ENCODE results near the gene VWA8.

VWA8 gene

DNA sequence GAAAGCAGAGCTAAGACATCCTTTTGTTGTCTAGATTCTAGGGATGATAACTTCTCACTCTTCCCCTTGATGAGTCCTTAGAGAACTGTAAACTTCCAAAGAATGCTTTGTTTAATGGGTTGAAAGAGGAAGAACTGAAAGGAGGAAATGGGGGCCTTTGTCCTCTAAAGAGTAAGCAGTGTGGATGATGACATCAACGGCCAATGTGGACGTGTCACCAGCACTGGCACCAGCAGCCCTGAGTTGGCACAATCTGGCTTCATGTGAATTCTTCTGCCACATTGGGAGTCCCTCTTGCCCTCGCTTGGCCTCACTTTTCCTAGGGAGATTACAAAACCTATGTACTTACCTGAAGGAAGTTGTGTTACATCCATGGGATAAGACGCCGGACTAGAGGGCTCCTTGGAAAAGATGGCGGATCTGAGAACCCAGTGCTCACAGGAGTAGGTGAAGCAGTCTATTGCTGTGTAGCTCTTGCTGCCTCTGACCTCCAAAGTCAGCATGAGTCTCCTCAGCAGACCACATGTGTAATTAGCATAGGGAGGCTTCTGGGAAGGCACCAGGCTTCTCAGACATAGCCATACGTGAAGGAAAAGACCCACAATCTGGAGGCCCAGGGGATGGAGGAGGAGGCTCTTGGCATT lies 440.8 kb downstream of the VWA8 start:
- Histone ChIP-seq H3K4me3 (ENCODE audit: low read length) (no peak overlapping the region), H3K9me3 (ENCODE audit: control insufficient read depth, insufficient read depth, low read length) (no peaks in the 10 kb centered on the region), H3K9me2 (replicated peaks; ENCODE audit: control insufficient read depth, low read length) (no peaks in the 10 kb centered on the region), H4K20me1 (ENCODE audit: control insufficient read depth, insufficient read depth, low read depth, low read length) (no peaks in the 10 kb centered on the region), H3F3A (ENCODE audit: control insufficient read depth, insufficient read depth) (no peaks in the 10 kb centered on the region), H3K27ac (ENCODE audit: low read depth, low read length) (no peak overlapping the region), H3K36me3 (ENCODE audit: control insufficient read depth, low read length) (no peaks in the 10 kb centered on the region), H3K79me2 (ENCODE audit: control insufficient read depth, low read length) (no peaks in the 10 kb centered on the region), H3K4me2 (ENCODE audit: low read length) (peak overlapping the region; percentile 12; the same call in 1 of the 2 replicates), H3K27me3 (ENCODE audit: control insufficient read depth, low read length) (no peaks in the 10 kb centered on the region), H3K4me1 (ENCODE audit: control insufficient read depth, low read length) (peaks cover 20% of the 10 kb centered on the region)
- TF ChIP-seq EZH2phosphoT487 (IDR thresholded peaks at IDR 0.05; ENCODE audit: borderline replicate concordance, low read length), result no peak
- TF ChIP-seq, protein P1, sequence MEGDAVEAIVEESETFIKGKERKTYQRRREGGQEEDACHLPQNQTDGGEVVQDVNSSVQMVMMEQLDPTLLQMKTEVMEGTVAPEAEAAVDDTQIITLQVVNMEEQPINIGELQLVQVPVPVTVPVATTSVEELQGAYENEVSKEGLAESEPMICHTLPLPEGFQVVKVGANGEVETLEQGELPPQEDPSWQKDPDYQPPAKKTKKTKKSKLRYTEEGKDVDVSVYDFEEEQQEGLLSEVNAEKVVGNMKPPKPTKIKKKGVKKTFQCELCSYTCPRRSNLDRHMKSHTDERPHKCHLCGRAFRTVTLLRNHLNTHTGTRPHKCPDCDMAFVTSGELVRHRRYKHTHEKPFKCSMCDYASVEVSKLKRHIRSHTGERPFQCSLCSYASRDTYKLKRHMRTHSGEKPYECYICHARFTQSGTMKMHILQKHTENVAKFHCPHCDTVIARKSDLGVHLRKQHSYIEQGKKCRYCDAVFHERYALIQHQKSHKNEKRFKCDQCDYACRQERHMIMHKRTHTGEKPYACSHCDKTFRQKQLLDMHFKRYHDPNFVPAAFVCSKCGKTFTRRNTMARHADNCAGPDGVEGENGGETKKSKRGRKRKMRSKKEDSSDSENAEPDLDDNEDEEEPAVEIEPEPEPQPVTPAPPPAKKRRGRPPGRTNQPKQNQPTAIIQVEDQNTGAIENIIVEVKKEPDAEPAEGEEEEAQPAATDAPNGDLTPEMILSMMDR (IDR thresholded peaks at IDR 0.05; ENCODE audit: low read depth, low read length, poor library complexity, severe bottlenecking), result no peak
